Esophagus squamous epithelium (tissue), 5 donors: ENCODE measurements around the gene GOLGA6L26. TPM values are rescaled to one million over a fixed set of nuclear protein-coding genes. Genes with fewer than 3 reads are reported as not detected.
"Not testable (repeated sequence)": the region's sequence is repeated elsewhere in the genome, so short reads cannot be mapped to it uniquely, and the experiment has no call there.

Experiments
- DNase-seq: peaks from one replicate; lab custom pipeline; 2025; lab: John Stamatoyannopoulos, UW
- H3K27ac ChIP-seq, 4 donors: fragments of 200-600 bp; sonication (generic); one replicate each; pipeline ENCODE4 v1.5.1; 2016 to 2019; ENCODE audit warnings: mild to moderate bottlenecking in 1 of 4
- H3K27me3 ChIP-seq, 4 donors: fragments of 200-600 bp; sonication (generic); 1 replicate in 3 of 4; 2 replicates in 1 of 4; pipeline versions ENCODE4 v1.5.1 to v1.6.0; 2017 to 2021; ENCODE audit warnings: antibody characterized with exemption in 1 of 4
- H3K36me3 ChIP-seq, 3 donors: fragments of 200-600 bp; sonication (generic); one replicate each; pipeline ENCODE4 v1.5.1; 2016 to 2019
- H3K4me1 ChIP-seq, 3 donors: fragments of 200-600 bp; sonication (generic); one replicate each; pipeline ENCODE4 v1.5.1; 2017 to 2019
- H3K4me3 ChIP-seq, 4 donors: fragments of 200-600 bp; sonication (generic); 1 replicate in 3 of 4; 2 replicates in 1 of 4; pipeline ENCODE4 v1.5.1; 2016 to 2019; ENCODE audit warnings: mild to moderate bottlenecking in 2 of 4, moderate library complexity in 1 of 4
- H3K9me3 ChIP-seq, 3 donors: fragments of 200-600 bp; sonication (generic); one replicate each; pipeline ENCODE4 v1.5.1; 2016 to 2019
- CTCF ChIP-seq, 6 experiments: fragments of 450-650 bp in 4 of 6; fragments of 200-600 bp in 2 of 6; sonication (generic) in 2 of 6; IDR thresholded peaks; one replicate each; pipeline ENCODE4 v1.5.1; 2016 to 2019; ENCODE audit warnings: antibody characterized with exemption in 6 of 6, mild to moderate bottlenecking in 4 of 6, moderate library complexity in 4 of 6
- POLR2A ChIP-seq, 4 donors: fragments of 450-650 bp; IDR thresholded peaks; one replicate each; pipeline ENCODE4 v1.6.1; 2017; ENCODE audit warnings: antibody characterized with exemption in 4 of 4, mild to moderate bottlenecking in 4 of 4, moderate library complexity in 3 of 4
- WGBS, 2 donors: methylation state at CpG; one replicate each; pipeline ENCODE4 v1.1.5; 2018; 5-methylcytosine and 5-hydroxymethylcytosine counted together
- intact Hi-C: fragments of 100-400 bp; cut with DNase I; formaldehyde crosslinking; loops from one replicate; pipeline ENCODE4 v1.15.0; 2022
- total RNA-seq, 4 donors: library from RNA; depleted of rRNA; stranded (reverse); fragments of >200 nt; gene quantifications; one replicate each; pipeline ENCODE4 v1.1.0, GENCODE V29; 2016
- donor health status: DM: yes; HTN: yes; CAD: no.

GOLGA6L26 gene
- total RNA-seq = not detected

GRCh38 chr15:23334096-23334495 is at the start of gene GOLGA6L26:
TSS of gene GOLGA6L26 (minus strand) at chr15:23334196. CDS start at chr15:23334135, 61 bp downstream.
- H3K27ac ChIP-seq, H3K4me3 ChIP-seq, H3K4me1 ChIP-seq, intact Hi-C loops, H3K36me3 ChIP-seq, DNase-seq, H3K9me3 ChIP-seq, H3K27me3 ChIP-seq: not testable (repeated sequence)
- no CpG with 5 or more reads among the region's 7 CpGs for WGBS, 2 donors

- H3K36me3 ChIP-seq, H3K4me1 ChIP-seq, H3K4me3 ChIP-seq, H3K27ac ChIP-seq, DNase-seq, intact Hi-C loops, H3K9me3 ChIP-seq, H3K27me3 ChIP-seq: not testable (repeated sequence)
- WGBS, 2 donors = 33 to 34% methylated on average over 1 to 3 of the region's 7 CpGs
Observed at GRCh38 chr15:23381192-23381591, 47.2 kb upstream of the GOLGA6L26 start.

- intact Hi-C loops, H3K9me3 ChIP-seq, DNase-seq, H3K36me3 ChIP-seq, H3K4me1 ChIP-seq, H3K4me3 ChIP-seq, H3K27ac ChIP-seq, H3K27me3 ChIP-seq: not testable (repeated sequence)
- WGBS, 2 donors = 56 to 57% methylated on average over 4 of the region's 4 CpGs
Observed at GRCh38 chr15:23380700-23381099, 46.7 kb upstream of the GOLGA6L26 start.

GRCh38 chr15:23378946-23379345 is 45.0 kb upstream of the GOLGA6L26 start:
- H3K4me1 ChIP-seq, H3K4me3 ChIP-seq, H3K27ac ChIP-seq, H3K36me3 ChIP-seq, intact Hi-C loops, H3K9me3 ChIP-seq, H3K27me3 ChIP-seq, DNase-seq: not testable (repeated sequence)
- WGBS, 2 donors = 89 to 90% methylated on average over 11 to 12 of the region's 13 CpGs

GRCh38 chr15:23374226-23374625 is 40.2 kb upstream of the GOLGA6L26 start:
- H3K36me3 ChIP-seq, H3K4me1 ChIP-seq, H3K9me3 ChIP-seq, H3K27me3 ChIP-seq, H3K27ac ChIP-seq, intact Hi-C loops, DNase-seq, H3K4me3 ChIP-seq: not testable (repeated sequence)
- WGBS, 2 donors = 36 to 63% methylated on average over 9 to 11 of the region's 11 CpGs

GRCh38 chr15:23372891-23373600 is 39.0 kb upstream of the GOLGA6L26 start:
- intact Hi-C loops, H3K9me3 ChIP-seq, H3K4me1 ChIP-seq, H3K36me3 ChIP-seq, H3K27me3 ChIP-seq, H3K27ac ChIP-seq, DNase-seq, H3K4me3 ChIP-seq: not testable (repeated sequence)
- WGBS, 2 donors = 91 to 95% methylated on average over 26 to 28 of the region's 40 CpGs

GRCh38 chr15:23372284-23372683 is 38.3 kb upstream of the GOLGA6L26 start:
- TF ChIP-seq CTCF (IDR thresholded peaks at IDR 0.05) (no peak), POLR2A (IDR thresholded peaks at IDR 0.05) (no peak)
- no peaks in the 10 kb centered on the region for H3K4me1 ChIP-seq
- 74 to 94% methylated on average over 4 to 10 of the region's 15 CpGs for WGBS, 2 donors

GRCh38 chr15:23371868-23372267 is 37.9 kb upstream of the GOLGA6L26 start:
- H3K9me3 ChIP-seq, H3K27me3 ChIP-seq, H3K4me1 ChIP-seq, H3K27ac ChIP-seq, H3K4me3 ChIP-seq, intact Hi-C loops, DNase-seq, H3K36me3 ChIP-seq: not testable (repeated sequence)
- 72 to 80% methylated on average over 3 of the region's 3 CpGs for WGBS, 2 donors

More at GRCh38 chr15:23372284-23372683, 38.3 kb upstream of the GOLGA6L26 start:
- H3K9me3 ChIP-seq = no peaks in the 10 kb centered on the region
- H3K4me3 ChIP-seq = no peak overlapping the region
- no peaks in the 10 kb centered on the region for H3K27me3 ChIP-seq
- H3K36me3 ChIP-seq = no peaks in the 10 kb centered on the region
- no peak for DNase-seq
- intact Hi-C loops = no loop called here
- H3K27ac ChIP-seq = no peak overlapping the region

- H3K4me3 ChIP-seq, H3K27me3 ChIP-seq, H3K9me3 ChIP-seq, H3K27ac ChIP-seq, intact Hi-C loops, H3K36me3 ChIP-seq, DNase-seq, H3K4me1 ChIP-seq: not testable (repeated sequence)
- 71 to 73% methylated on average over 4 of the region's 4 CpGs for WGBS, 2 donors
Observed at GRCh38 chr15:23371134-23371533, 37.1 kb upstream of the GOLGA6L26 start.
